Glutamatergic neuron (in vitro differentiated cells): Measurements from ENCODE around the gene CD28. TPM values are rescaled to one million over a fixed set of nuclear protein-coding genes. Genes with fewer than 3 reads are reported as not detected.

Source experiments
- DNase-seq: peaks from one replicate; pipeline ENCODE4 v3.0.0; 2022
- H3K27ac Mint-ChIP-seq: one replicate; pipeline ENCODE4 v1.8.0; 2020; ENCODE audit warnings: mild to moderate bottlenecking, mixed read lengths, inconsistent platforms; ENCODE audit not compliant: unreplicated experiment
- H3K27me3 Mint-ChIP-seq: one replicate; pipeline ENCODE4 v1.8.0; 2020; ENCODE audit warnings: mild to moderate bottlenecking, moderate library complexity, mixed read lengths, inconsistent platforms; ENCODE audit not compliant: unreplicated experiment
- H3K36me3 Mint-ChIP-seq: one replicate; pipeline ENCODE4 v1.8.0; 2020; ENCODE audit warnings: mild to moderate bottlenecking, mixed read lengths, inconsistent platforms; ENCODE audit not compliant: unreplicated experiment
- H3K4me1 Mint-ChIP-seq: one replicate; pipeline ENCODE4 v1.8.0; 2020; ENCODE audit warnings: mild to moderate bottlenecking, low read depth, mixed read lengths, inconsistent platforms; ENCODE audit not compliant: unreplicated experiment
- H3K4me3 Mint-ChIP-seq: one replicate; pipeline ENCODE4 v1.8.0; 2020; ENCODE audit warnings: mild to moderate bottlenecking, mixed read lengths, inconsistent platforms; ENCODE audit not compliant: unreplicated experiment
- H3K9me3 Mint-ChIP-seq: one replicate; pipeline ENCODE4 v1.8.0; 2020; ENCODE audit warnings: mild to moderate bottlenecking, moderate library complexity, mixed read lengths, inconsistent platforms; ENCODE audit not compliant: unreplicated experiment
- CTCF ChIP-seq: fragments of 200-600 bp; sonication (generic); IDR thresholded peaks from one replicate; pipeline ENCODE4 v1.5.0; 2021; ENCODE audit not compliant: partially characterized antibody, unreplicated experiment
- total RNA-seq: library from RNA; stranded (reverse); fragmentation: NEBNext Ultra II Directional; extraction: Animal tissue kit (Norgen Biotek cat#: 25700); gene quantifications from one replicate; pipeline ENCODE4 v1.2.1, GENCODE V29; 2021; ENCODE audit not compliant: unreplicated experiment

The CD28 gene
- total RNA-seq, 1 donor from 2014 or later, result not detected

DNA sequence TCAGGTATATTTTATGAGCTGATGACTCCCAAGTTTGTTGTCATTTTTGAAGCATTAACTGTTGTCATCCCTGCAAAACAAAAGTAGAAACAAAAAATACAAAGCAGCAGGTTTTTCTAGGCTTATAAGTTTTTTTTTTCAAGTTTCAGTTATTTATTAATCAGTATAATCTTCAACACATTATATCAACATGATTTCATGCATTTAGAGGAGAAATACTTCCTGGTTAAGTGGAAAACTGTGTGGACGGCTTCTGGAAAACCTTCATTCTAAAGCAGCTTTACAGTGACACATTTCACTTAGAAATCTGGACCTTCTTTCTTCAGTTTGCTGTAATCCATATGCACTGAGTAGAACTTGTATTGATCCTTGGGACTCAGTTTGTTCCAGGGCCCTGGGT lies 34.6 kb upstream of the CD28 start:
- DNase-seq, result no peak
- Mint-ChIP-seq H3K27ac (no peak overlapping the region), H3K27me3 (peaks cover 2% of the 10 kb centered on the region), H3K9me3 (peaks cover 2% of the 10 kb centered on the region), H3K36me3 (peaks cover 4% of the 10 kb centered on the region), H3K4me1 (peaks cover 4% of the 10 kb centered on the region), H3K4me3 (no peak overlapping the region)
- no peak for TF ChIP-seq CTCF

GRCh38 chr2:203672856-203673255 lies 33.6 kb upstream of the CD28 start:
- Mint-ChIP-seq H3K36me3 (peaks cover 4% of the 10 kb centered on the region), H3K4me3 (no peak overlapping the region)
- no peak for DNase-seq

DNA sequence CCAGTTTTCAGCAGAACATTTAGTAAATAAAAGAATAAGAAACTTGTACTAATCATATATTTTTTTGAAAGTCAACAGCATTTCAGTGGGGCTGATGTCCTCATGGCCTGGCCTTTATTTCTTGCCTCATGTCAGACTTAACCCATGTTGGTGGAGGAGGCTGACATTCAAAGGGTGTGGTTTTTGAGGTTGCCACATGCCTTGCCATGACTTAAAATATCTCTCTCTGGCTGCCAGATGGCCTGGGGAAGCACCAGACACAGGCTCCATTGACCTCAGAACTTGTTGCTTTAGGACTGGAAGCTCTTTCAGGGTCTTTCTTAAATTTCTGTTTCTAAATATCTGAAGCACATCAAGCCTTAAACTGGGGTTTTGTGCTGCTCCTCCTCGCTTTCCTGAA lies 32.5 kb upstream of the CD28 start:
- no peak overlapping the region for H3K4me3 Mint-ChIP-seq
- peaks cover 4% of the 10 kb centered on the region for H3K4me1 Mint-ChIP-seq
- no peak for TF ChIP-seq CTCF
- H3K27me3 Mint-ChIP-seq, result peaks cover 3% of the 10 kb centered on the region
- DNase-seq, result no peak
- peaks cover 4% of the 10 kb centered on the region for H3K36me3 Mint-ChIP-seq
- H3K27ac Mint-ChIP-seq, result no peak overlapping the region
- H3K9me3 Mint-ChIP-seq, result peaks cover 2% of the 10 kb centered on the region

More at GRCh38 chr2:203672856-203673255, 33.6 kb upstream of the CD28 start:
- Mint-ChIP-seq H3K9me3 (peaks cover 2% of the 10 kb centered on the region), H3K27ac (no peak overlapping the region), H3K4me1 (peaks cover 4% of the 10 kb centered on the region), H3K27me3 (peaks cover 2% of the 10 kb centered on the region)
- no peak for TF ChIP-seq CTCF

DNA sequence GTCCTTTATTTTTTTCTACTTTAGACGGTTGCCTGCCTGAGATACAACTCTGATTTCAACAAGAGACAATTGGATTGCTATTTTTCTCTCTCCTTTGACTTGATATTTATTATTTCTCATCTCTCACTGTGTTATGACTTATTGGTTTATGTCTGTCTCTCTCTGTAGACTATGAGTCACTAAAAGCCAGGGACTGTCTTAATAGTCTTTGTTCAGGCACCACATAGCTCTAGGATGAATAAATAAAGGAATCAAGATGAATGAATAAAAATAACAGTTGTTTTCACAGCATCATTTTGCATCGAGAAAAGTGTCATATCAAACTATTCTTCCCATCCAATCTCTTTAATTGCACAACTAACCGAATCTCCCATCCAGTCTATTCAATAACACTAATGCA lies 31.4 kb upstream of the CD28 start:
- no peak for DNase-seq
- H3K4me3 Mint-ChIP-seq, result no peak overlapping the region
- no peak overlapping the region for H3K27ac Mint-ChIP-seq
- H3K27me3 Mint-ChIP-seq, result peaks cover 4% of the 10 kb centered on the region
- peaks cover 4% of the 10 kb centered on the region for H3K4me1 Mint-ChIP-seq
- peaks cover 2% of the 10 kb centered on the region for H3K9me3 Mint-ChIP-seq
- TF ChIP-seq CTCF, result no peak
- peaks cover 4% of the 10 kb centered on the region for H3K36me3 Mint-ChIP-seq

DNA sequence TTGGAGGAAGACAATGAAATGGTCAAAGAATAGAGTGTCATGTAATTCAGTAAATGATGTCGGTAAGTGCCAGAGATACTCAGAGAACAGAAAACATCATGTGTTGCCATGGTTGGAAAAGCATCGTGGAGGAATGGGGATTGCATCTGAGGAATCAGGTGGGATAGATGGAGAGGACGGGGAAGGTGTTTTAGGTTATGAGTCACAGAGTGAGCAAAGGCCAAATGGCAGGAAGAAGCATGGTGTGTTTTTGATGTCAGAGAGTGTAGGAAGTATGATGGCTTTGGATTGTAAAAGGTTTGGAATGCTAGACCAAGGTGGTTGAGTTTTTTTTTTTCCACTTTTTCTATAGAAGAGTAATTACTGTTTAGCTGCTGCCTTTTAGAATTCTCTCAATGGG lies 27.5 kb upstream of the CD28 start:
- Mint-ChIP-seq H3K36me3 (no peaks in the 10 kb centered on the region), H3K27me3 (peaks cover 4% of the 10 kb centered on the region), H3K9me3 (no peaks in the 10 kb centered on the region), H3K4me3 (no peak overlapping the region), H3K27ac (no peak overlapping the region), H3K4me1 (peaks cover 4% of the 10 kb centered on the region)
- no peak for DNase-seq
- TF ChIP-seq CTCF, result no peak
